K562 (cell line): ENCODE results near the gene ABLIM2.

Experiments used
- KDM5B ChIP-seq: fragments of 200-600 bp; sonication (generic); IDR thresholded peaks from 2 replicates; pipeline ENCODE4 v1.6.1; 2012; ENCODE audit warnings: low read depth, mild to moderate bottlenecking, moderate library complexity, low read length, control low read depth, inconsistent platforms; ENCODE audit not compliant: insufficient replicate concordance
- TF ChIP-seq, protein P1 (sequence below), 3 experiments: IDR thresholded peaks in 2 of 3; conservative IDR thresholded peaks in 1 of 3; 2 replicates each; pipeline ENCODE4 v1.5.1; 2011 to 2012; ENCODE audit warnings: low read length in 3 of 3, mild to moderate bottlenecking in 3 of 3, control low read depth in 2 of 3, improper control_type of control experiment in 1 of 3, inconsistent platforms in 1 of 3, low read depth in 1 of 3, mixed read lengths in 1 of 3, moderate library complexity in 1 of 3; ENCODE audit not compliant: insufficient read depth in 2 of 3

DNA sequence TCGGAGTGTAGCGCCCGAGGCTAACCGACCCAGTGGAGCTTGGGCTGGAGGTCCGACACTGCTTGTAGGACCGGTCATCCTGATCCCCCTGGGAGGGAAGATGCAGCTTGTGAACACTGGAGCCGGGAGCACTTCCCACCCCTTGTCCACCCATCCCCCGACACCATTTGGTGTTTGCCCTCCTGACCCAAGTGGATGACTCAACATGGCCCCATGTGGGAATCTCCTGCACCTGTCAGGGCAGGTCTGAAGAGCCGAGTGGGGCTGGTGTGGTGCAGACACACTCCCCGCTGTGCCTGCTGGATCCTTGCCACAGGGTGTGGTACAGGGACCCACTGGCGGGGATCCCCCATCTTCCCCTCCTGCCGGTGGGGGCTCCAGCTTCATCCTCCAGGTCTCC, 128.9 kb downstream of the ABLIM2 start:
- no peak for TF ChIP-seq KDM5B
- TF ChIP-seq, protein P1, sequence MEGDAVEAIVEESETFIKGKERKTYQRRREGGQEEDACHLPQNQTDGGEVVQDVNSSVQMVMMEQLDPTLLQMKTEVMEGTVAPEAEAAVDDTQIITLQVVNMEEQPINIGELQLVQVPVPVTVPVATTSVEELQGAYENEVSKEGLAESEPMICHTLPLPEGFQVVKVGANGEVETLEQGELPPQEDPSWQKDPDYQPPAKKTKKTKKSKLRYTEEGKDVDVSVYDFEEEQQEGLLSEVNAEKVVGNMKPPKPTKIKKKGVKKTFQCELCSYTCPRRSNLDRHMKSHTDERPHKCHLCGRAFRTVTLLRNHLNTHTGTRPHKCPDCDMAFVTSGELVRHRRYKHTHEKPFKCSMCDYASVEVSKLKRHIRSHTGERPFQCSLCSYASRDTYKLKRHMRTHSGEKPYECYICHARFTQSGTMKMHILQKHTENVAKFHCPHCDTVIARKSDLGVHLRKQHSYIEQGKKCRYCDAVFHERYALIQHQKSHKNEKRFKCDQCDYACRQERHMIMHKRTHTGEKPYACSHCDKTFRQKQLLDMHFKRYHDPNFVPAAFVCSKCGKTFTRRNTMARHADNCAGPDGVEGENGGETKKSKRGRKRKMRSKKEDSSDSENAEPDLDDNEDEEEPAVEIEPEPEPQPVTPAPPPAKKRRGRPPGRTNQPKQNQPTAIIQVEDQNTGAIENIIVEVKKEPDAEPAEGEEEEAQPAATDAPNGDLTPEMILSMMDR (IDR thresholded peaks at IDR 0.05 in 2 of 3, conservative IDR thresholded peaks at IDR 0.05 in 1 of 3; ENCODE audit: insufficient read depth in 2 of 3, low read depth in 1 of 3, low read length in 3 of 3) = no peak
